ENCODE measurements around the gene MAPK9. TPM values are rescaled to one million over a fixed set of nuclear protein-coding genes. Genes with fewer than 3 reads are reported as not detected.

MAPK9 gene
- total RNA-seq, 1 donor from 2014 or later, result 12.9 TPM

DNA sequence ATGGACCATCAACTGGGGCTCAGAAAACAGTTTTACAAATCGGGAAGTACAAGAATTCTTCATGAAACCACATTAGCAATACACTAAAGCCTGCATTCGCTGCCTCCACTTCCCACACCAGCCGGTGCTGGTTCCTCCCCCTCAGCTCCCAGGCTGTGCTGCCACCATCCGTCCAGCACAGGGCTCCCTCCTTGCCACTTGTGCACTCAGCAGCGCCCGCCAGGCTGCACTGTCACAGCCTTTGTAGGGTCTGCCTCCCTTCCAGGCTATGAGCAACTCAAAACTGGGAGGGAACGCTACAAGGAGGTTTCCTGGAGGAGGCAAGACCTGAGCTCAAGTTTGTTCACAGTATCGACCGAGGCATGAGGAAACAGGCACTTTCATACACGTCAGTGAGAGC lies 7.7 kb downstream of the MAPK9 start:
- no peak for DNase-seq (ENCODE audit: low spot score in 2 of 2)
- Histone ChIP-seq H3K4me1 (no peaks in the 10 kb centered on the region), H3K27me3 (no peaks in the 10 kb centered on the region), H3K4me3 (no peak overlapping the region), H3K9me3 (no peaks in the 10 kb centered on the region), H3K36me3 (peaks cover 17 to 50% of the 10 kb centered on the region in 2 donors), H3K27ac (no peak overlapping the region)
- TF ChIP-seq, protein P1, sequence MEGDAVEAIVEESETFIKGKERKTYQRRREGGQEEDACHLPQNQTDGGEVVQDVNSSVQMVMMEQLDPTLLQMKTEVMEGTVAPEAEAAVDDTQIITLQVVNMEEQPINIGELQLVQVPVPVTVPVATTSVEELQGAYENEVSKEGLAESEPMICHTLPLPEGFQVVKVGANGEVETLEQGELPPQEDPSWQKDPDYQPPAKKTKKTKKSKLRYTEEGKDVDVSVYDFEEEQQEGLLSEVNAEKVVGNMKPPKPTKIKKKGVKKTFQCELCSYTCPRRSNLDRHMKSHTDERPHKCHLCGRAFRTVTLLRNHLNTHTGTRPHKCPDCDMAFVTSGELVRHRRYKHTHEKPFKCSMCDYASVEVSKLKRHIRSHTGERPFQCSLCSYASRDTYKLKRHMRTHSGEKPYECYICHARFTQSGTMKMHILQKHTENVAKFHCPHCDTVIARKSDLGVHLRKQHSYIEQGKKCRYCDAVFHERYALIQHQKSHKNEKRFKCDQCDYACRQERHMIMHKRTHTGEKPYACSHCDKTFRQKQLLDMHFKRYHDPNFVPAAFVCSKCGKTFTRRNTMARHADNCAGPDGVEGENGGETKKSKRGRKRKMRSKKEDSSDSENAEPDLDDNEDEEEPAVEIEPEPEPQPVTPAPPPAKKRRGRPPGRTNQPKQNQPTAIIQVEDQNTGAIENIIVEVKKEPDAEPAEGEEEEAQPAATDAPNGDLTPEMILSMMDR (IDR thresholded peaks at IDR 0.05), result no peak
- intact Hi-C loops (cut with DNase I), result no loop called here

DNA sequence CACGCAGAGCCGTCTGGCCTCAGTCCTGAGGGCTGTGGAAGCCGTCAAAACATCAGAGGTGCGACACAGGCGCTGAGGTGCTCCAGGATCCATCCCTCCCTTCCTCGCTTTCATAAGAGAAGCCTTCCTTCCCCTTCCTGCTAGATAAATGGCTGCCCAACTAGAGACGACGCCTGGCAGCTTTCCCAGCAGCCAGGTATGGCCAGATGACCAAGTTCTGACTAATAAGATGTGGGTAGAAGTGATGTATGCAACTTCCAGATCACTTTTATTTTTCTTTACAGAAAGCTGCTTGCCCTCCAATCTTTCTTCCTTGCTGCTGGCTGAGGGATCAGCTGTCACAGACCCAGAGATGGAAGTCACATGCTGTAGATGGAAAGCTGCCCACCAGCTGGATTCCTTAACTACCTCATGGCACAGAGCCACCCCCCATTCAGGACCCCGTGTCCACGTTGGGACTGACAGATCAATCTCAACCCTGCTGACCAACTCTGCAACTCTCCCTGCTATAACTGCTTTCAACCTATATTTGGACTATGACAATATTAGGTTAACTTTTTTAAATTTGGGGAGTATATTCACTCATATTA lies 8.8 kb downstream of the MAPK9 start:
- Histone ChIP-seq H3K9me3 (no peaks in the 10 kb centered on the region), H3K27me3 (no peaks in the 10 kb centered on the region), H3K36me3 (peaks cover 25 to 60% of the 10 kb centered on the region in 2 donors), H3K4me1 (no peaks in the 10 kb centered on the region), H3K27ac (no peak overlapping the region), H3K4me3 (no peak overlapping the region)
- intact Hi-C loops (cut with DNase I), result no loop called here
- TF ChIP-seq, protein P1 (IDR thresholded peaks at IDR 0.05), result no peak
- DNase-seq (ENCODE audit: low spot score in 2 of 2), result no peak

DNA sequence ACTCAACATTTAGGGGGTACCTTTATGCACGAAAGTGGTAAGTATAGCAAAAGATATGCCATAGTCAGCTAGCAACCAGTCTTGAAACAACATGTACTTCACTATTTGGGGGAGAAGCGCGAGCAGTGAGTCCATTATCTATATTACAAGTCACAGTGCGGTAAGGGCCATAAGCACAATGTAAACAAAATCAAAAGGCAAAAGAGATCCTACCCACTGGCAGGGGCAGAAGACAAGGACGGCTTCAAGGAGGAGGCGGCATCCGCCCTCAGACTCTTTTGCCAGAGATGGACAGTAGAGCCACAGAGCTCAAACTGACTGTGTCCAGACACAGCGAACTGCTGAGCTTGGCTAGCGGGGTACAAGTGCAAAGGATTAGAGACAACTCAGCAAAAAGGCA lies 9.6 kb downstream of the MAPK9 start:
- H3K9me3 ChIP-seq, result peaks cover 0 to 7% of the 10 kb centered on the region in 2 donors
- H3K27me3 ChIP-seq, result no peaks in the 10 kb centered on the region
- peaks cover 25 to 68% of the 10 kb centered on the region in 2 donors for H3K36me3 ChIP-seq
- no peaks in the 10 kb centered on the region for H3K4me1 ChIP-seq
- DNase-seq (ENCODE audit: low spot score in 2 of 2), result no peak
- TF ChIP-seq, protein P1 (IDR thresholded peaks at IDR 0.05), result no peak
- no peak overlapping the region for H3K27ac ChIP-seq
- no peak overlapping the region for H3K4me3 ChIP-seq
- intact Hi-C loops (cut with DNase I), result no loop called here

DNA sequence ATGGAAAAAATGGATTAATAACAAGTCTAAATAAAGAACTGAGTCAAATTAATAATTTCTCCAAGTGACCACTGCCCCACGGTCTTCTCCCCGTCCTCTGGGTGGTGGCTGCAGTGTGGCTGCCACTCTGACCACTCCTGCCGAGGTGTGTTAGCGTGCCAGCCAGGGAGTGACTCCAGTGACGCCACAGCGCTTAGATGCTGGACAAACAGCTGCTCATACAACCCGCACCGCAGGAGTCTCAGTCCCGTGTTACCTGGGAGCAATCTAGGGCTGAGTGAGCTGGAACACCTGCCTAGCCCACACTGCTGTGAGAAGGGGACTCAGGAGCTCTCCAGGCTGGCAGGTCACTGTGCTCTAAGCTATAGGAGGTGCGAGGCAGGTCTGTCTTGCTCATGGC lies 10.2 kb downstream of the MAPK9 start:
- H3K27me3 ChIP-seq, result no peaks in the 10 kb centered on the region
- no peaks in the 10 kb centered on the region for H3K4me1 ChIP-seq
- H3K36me3 ChIP-seq, result peaks cover 28 to 72% of the 10 kb centered on the region in 2 donors
- H3K27ac ChIP-seq, result no peak overlapping the region
- peaks cover 0 to 13% of the 10 kb centered on the region in 2 donors for H3K9me3 ChIP-seq
- no peak overlapping the region for H3K4me3 ChIP-seq
- intact Hi-C loops (cut with DNase I), result no loop called here
- TF ChIP-seq, protein P1 (IDR thresholded peaks at IDR 0.05), result no peak
- DNase-seq (ENCODE audit: low spot score in 2 of 2), result no peak

DNA sequence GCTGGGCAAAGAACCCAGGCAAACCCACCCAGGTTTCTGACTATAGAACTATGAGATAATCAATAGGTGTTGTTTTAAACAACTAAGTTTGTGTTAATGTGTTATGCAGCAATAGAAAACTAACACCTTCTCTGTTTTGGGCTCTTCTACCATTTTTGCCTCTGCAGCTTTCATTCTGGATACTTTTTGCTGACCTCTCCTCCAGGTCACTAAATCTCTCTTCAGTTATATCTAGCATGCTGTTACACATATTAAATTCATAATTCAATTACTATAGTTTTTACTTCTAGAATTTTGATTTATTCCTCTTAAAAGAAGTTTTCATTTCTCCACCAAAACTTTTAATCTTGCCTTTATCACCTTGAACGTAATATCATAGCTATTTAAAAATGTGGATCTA lies 17.2 kb downstream of the MAPK9 start:
- H3K36me3 ChIP-seq, result peaks cover 46 to 85% of the 10 kb centered on the region in 2 donors
- no peak overlapping the region for H3K4me3 ChIP-seq
- H3K27ac ChIP-seq, result no peak overlapping the region
- DNase-seq (ENCODE audit: low spot score in 2 of 2), result no peak
- peaks cover 21 to 81% of the 10 kb centered on the region in 2 donors for H3K9me3 ChIP-seq
- TF ChIP-seq, protein P1 (IDR thresholded peaks at IDR 0.05), result no peak
- no peaks in the 10 kb centered on the region for H3K4me1 ChIP-seq
- intact Hi-C loops (cut with DNase I), result no loop called here
- no peaks in the 10 kb centered on the region for H3K27me3 ChIP-seq

DNA sequence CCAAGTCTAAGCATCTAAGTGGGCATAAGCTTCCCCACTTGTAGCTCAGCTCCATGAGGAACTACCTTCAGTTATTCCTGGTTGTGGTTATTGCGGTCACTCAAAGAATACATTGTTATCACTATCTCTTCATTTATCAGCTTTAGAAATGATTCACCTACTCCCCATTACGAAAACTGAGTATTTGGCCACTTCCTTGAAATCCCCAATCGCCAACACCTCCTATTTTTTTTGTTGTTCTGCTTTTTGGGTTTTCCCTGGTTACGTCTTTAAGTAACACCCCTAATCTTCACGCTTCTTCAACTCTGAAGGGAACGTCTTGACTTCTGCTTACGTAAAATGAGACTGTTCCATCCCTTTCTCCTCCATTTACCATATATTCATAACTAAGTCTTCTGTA lies 20.7 kb downstream of the MAPK9 start:
- no peak for DNase-seq (ENCODE audit: low spot score in 2 of 2)
- no peak overlapping the region for H3K27ac ChIP-seq
- peaks cover 56 to 85% of the 10 kb centered on the region in 2 donors for H3K36me3 ChIP-seq
- H3K4me1 ChIP-seq, result no peaks in the 10 kb centered on the region
- no peaks in the 10 kb centered on the region for H3K27me3 ChIP-seq
- TF ChIP-seq, protein P1 (IDR thresholded peaks at IDR 0.05), result no peak
- H3K4me3 ChIP-seq, result no peak overlapping the region
- intact Hi-C loops (cut with DNase I), result no loop called here
- peaks cover 35 to 98% of the 10 kb centered on the region in 2 donors for H3K9me3 ChIP-seq
